Lower lobe of right lung (tissue), 2 donors: Measurements from ENCODE around the gene NRXN3. TPM values are rescaled to one million over a fixed set of nuclear protein-coding genes. Genes with fewer than 3 reads are reported as not detected.

Experiments
- ATAC-seq, 2 donors: fragments of 200-7000 bp; cut with Tn5 transposase; one replicate each; pipeline ENCODE4 v1.9.1; 2020 to 2022; ENCODE audit warnings: mild to moderate bottlenecking in 2 of 2, moderate library complexity in 2 of 2
- DNase-seq: peaks from one replicate; pipeline ENCODE4 v3.0.0-alpha.2; 2020
- H3K27ac ChIP-seq: fragments of 200-600 bp; one replicate; pipeline ENCODE4 v1.8.0; 2022
- H3K27me3 ChIP-seq: fragments of 200-600 bp; one replicate; pipeline ENCODE4 v1.8.0; 2022; ENCODE audit warnings: low read depth
- H3K36me3 ChIP-seq: fragments of 200-600 bp; one replicate; pipeline ENCODE4 v1.8.0; 2022; ENCODE audit warnings: mild to moderate bottlenecking
- H3K4me1 ChIP-seq: fragments of 200-600 bp; one replicate; pipeline ENCODE4 v1.8.0; 2022
- H3K4me3 ChIP-seq: fragments of 200-600 bp; one replicate; pipeline ENCODE4 v1.8.0; 2022; ENCODE audit warnings: mild to moderate bottlenecking
- H3K9me3 ChIP-seq: fragments of 200-600 bp; one replicate; pipeline ENCODE4 v1.8.0; 2022
- intact Hi-C: fragments of 100-400 bp; cut with DNase I; formaldehyde crosslinking; loops from one replicate; pipeline ENCODE4 v1.11.0; 2022
- total RNA-seq: library from RNA; stranded (reverse); fragmentation: NEBNext Ultra II Directional; extraction: Animal tissue kit (Norgen Biotek cat#: 25700); gene quantifications from one replicate; pipeline ENCODE4 v1.2.1, GENCODE V29; 2021
- TF ChIP-seq, protein P1 (sequence below): fragments of 200-600 bp; IDR thresholded peaks from one replicate; pipeline ENCODE4 v1.8.0; 2022; ENCODE audit warnings: antibody characterized with exemption, mild to moderate bottlenecking
- donor health status: DM: no; HTN: yes; CAD: no; lungs with severe emphysema.

Gene NRXN3
- total RNA-seq, 1 donor from 2014 or later: 9.0 TPM

- Histone ChIP-seq H3K4me3 (no peak overlapping the region), H3K36me3 (no peaks in the 10 kb centered on the region), H3K4me1 (no peaks in the 10 kb centered on the region), H3K27ac (no peak overlapping the region), H3K9me3 (no peaks in the 10 kb centered on the region), H3K27me3 (no peaks in the 10 kb centered on the region)
- no peak for DNase-seq
- intact Hi-C loops: no loop called here
- TF ChIP-seq, protein P1, sequence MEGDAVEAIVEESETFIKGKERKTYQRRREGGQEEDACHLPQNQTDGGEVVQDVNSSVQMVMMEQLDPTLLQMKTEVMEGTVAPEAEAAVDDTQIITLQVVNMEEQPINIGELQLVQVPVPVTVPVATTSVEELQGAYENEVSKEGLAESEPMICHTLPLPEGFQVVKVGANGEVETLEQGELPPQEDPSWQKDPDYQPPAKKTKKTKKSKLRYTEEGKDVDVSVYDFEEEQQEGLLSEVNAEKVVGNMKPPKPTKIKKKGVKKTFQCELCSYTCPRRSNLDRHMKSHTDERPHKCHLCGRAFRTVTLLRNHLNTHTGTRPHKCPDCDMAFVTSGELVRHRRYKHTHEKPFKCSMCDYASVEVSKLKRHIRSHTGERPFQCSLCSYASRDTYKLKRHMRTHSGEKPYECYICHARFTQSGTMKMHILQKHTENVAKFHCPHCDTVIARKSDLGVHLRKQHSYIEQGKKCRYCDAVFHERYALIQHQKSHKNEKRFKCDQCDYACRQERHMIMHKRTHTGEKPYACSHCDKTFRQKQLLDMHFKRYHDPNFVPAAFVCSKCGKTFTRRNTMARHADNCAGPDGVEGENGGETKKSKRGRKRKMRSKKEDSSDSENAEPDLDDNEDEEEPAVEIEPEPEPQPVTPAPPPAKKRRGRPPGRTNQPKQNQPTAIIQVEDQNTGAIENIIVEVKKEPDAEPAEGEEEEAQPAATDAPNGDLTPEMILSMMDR: no peak
- ATAC-seq: no peak
Observed at GRCh38 chr14:79855789-79856188, 1685.6 kb downstream of the NRXN3 start.

- H3K27me3 ChIP-seq: no peaks in the 10 kb centered on the region
- no peaks in the 10 kb centered on the region for H3K4me1 ChIP-seq
- TF ChIP-seq, protein P1: no peak
- H3K9me3 ChIP-seq: no peaks in the 10 kb centered on the region
- no peak overlapping the region for H3K27ac ChIP-seq
- DNase-seq (no peak), ATAC-seq (no peak)
- intact Hi-C loops: no loop called here
- H3K4me3 ChIP-seq: no peak overlapping the region
- no peaks in the 10 kb centered on the region for H3K36me3 ChIP-seq
Observed at GRCh38 chr14:79856381-79856780, 1686.2 kb downstream of the NRXN3 start.

- TF ChIP-seq, protein P1: no peak
- H3K9me3 ChIP-seq: no peaks in the 10 kb centered on the region
- no peaks in the 10 kb centered on the region for H3K4me1 ChIP-seq
- H3K27me3 ChIP-seq: no peaks in the 10 kb centered on the region
- DNase-seq: no peak
- no peak overlapping the region for H3K4me3 ChIP-seq
- no peak overlapping the region for H3K27ac ChIP-seq
- H3K36me3 ChIP-seq: no peaks in the 10 kb centered on the region
- no peak for ATAC-seq
- intact Hi-C loops: no loop called here
Observed at GRCh38 chr14:79861111-79861510, 1690.9 kb downstream of the NRXN3 start.

GRCh38 chr14:79862045-79862444 lies 1691.9 kb downstream of the NRXN3 start:
- intact Hi-C loops: no loop called here
- Histone ChIP-seq H3K36me3 (no peaks in the 10 kb centered on the region), H3K4me3 (no peak overlapping the region), H3K27me3 (no peaks in the 10 kb centered on the region), H3K4me1 (no peaks in the 10 kb centered on the region), H3K27ac (no peak overlapping the region), H3K9me3 (no peaks in the 10 kb centered on the region)
- no peak for DNase-seq
- TF ChIP-seq, protein P1: no peak
- ATAC-seq: no peak

DNA sequence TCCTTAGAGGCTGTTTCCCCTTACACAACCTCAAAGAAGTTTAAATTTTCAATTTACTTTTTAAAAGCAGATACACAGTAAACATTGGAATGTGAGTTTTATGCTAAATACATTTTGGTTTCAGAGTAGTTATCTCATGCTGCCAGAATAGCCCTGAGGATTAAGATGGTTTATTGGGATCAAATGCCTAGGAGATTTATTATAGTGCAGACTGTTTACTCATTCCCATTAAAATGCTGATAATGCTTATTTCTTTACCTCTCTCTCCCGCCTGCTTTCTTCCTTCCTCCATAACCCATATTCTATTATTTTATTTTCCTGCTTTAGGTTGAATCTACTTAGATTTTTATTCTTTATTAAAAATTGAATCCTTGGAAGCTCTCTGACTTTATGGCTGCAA lies 1701.0 kb downstream of the NRXN3 start:
- H3K4me3 ChIP-seq: no peak overlapping the region
- intact Hi-C loops: no loop called here
- H3K9me3 ChIP-seq: no peaks in the 10 kb centered on the region
- DNase-seq (no peak), ATAC-seq (no peak)
- no peaks in the 10 kb centered on the region for H3K27me3 ChIP-seq
- H3K4me1 ChIP-seq: no peaks in the 10 kb centered on the region
- TF ChIP-seq, protein P1: no peak
- no peak overlapping the region for H3K27ac ChIP-seq
- no peaks in the 10 kb centered on the region for H3K36me3 ChIP-seq

GRCh38 chr14:79878229-79878628 lies 1708.1 kb downstream of the NRXN3 start:
- intact Hi-C loops: no loop called here
- H3K4me3 ChIP-seq: no peak overlapping the region
- H3K27me3 ChIP-seq: no peaks in the 10 kb centered on the region
- H3K9me3 ChIP-seq: no peaks in the 10 kb centered on the region
- no peak overlapping the region for H3K27ac ChIP-seq
- ATAC-seq: no peak
- no peaks in the 10 kb centered on the region for H3K36me3 ChIP-seq
- no peak for DNase-seq
- TF ChIP-seq, protein P1: no peak
- H3K4me1 ChIP-seq: no peaks in the 10 kb centered on the region
